Daoy (cell line): ENCODE measurements around the gene SLC16A6. TPM values are rescaled to one million over a fixed set of nuclear protein-coding genes. Genes with fewer than 3 reads are reported as not detected.
"Not testable (repeated sequence)": the region's sequence is repeated elsewhere in the genome, so short reads cannot be mapped to it uniquely, and the experiment has no call there.

Source experiments
- DNase-seq: peaks from one replicate; pipeline ENCODE4 v3.0.0-alpha.2; 2015; ENCODE audit warnings: low read depth
- total RNA-seq: library from RNA; depleted of rRNA; stranded (reverse); fragments of >200 nt; shearing (Covaris generic); gene quantifications from 2 replicates; pipeline ENCODE4 v1.2.3, GENCODE V29; 2014; rRNA removed

The SLC16A6 gene
- total RNA-seq: 3.6 and 3.8 TPM in 2 replicates

- peak; percentile 92 for DNase-seq
Observed at GRCh38 chr17:68290955-68291835, at the start of gene SLC16A6, which contains the start of gene ARSG. Gene SLC16A6, minus strand, starts transcription at chr17:68291127. Its CDS starts 12,807 bp downstream, at chr17:68278320. Gene ARSG, plus strand, starts transcription at chr17:68291495. Its CDS starts 15,999 bp downstream, at chr17:68307494.

GRCh38 chr17:68334393-68334792, 43.5 kb upstream of the SLC16A6 start:
- DNase-seq: no peak

DNA sequence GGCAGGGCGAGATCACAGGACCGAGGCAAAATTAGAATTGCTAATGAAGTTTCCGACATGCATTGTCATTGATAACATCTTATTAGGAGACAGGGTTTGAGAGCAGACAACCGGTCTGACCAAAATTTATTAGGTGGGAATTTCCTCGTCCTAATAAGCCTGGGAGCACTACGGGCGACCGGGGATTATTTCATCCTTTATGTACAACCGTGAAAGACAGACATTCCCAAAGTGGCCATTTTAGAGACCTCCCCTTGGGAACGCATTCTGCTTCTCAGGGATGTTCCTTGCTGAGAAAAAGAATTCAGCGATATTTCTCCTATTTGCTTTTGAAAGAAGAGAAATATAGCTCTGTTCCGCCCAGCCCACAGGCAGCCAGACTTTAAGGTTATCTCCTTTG, 41.0 kb upstream of the SLC16A6 start:
- DNase-seq: not testable (repeated sequence)

GRCh38 chr17:68329331-68329730, 38.4 kb upstream of the SLC16A6 start:
- DNase-seq: no peak

GRCh38 chr17:68328676-68329075, 37.7 kb upstream of the SLC16A6 start:
- DNase-seq: no peak

- no peak for DNase-seq
Observed at GRCh38 chr17:68327823-68328557, 37.1 kb upstream of the SLC16A6 start.

DNA sequence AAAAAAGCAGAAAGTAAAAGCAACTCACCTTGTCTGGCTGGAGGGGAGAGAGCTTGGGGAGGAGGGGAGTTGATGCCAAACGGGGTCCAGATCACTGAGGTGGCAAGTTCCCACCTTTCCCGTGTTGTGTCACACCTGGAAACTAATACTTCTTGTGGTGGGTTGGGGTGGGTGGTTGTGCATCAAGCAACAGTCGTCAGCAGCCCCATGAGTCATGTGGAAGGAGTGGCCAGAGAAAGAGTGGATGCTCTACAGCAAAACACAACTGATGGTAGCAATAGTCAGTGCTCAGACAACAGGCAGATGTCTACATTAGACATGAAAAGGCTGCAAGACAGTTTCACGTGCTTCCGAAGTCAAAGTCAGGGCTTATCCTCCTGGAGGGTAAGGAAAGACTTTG, 35.8 kb upstream of the SLC16A6 start:
- no peak for DNase-seq

DNA sequence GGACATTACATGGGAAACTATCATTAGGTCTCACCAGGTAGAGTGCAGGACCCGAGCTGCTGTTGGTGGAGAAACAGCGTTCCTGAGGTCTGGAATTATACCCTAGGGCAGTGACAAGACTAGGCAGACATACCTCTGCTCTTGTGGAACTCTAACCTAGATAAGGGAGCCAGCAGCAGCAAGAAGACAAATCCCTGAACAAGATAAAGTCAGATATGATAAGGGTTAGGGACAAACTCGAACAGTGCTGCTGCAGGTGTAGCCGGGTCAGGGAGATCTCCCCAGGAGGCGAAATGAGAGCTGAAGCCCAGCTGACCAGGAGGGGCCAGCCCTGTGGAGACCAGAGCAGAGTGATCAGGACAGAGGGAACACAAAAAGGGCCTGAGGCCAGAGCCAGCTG, 35.0 kb upstream of the SLC16A6 start:
- no peak for DNase-seq

DNA sequence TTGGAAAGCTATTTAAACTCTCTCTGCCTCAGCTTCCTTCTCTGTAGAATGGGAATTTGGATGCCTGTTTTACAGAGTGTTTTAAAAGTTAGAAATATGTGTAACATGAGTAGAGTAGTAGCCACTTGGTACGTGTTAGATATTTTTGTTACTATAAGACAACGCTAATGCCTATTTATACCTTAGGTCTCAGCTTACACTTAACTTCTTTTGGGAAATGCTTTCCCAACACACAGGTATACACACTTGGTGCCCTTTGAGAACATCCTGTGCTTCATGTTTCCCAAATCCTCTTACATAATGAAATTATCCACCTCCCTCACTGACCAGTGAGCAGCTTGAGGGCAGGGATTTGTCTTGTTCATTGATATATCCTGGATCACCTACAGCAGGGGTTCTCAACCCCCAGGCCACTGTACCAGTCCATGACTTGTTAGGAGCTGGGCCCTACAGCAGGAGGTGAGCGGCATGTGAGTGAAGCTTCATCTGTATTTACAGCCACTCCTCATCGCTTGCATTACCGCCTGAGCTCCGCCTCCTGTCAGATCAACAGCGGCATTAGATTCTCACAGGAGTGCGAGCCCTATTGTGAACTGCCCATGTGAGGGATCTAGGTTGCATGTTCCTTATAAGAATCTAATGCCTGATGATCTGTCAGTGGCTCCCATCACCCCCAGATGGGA, 33.9 kb upstream of the SLC16A6 start:
- no peak for DNase-seq

DNA sequence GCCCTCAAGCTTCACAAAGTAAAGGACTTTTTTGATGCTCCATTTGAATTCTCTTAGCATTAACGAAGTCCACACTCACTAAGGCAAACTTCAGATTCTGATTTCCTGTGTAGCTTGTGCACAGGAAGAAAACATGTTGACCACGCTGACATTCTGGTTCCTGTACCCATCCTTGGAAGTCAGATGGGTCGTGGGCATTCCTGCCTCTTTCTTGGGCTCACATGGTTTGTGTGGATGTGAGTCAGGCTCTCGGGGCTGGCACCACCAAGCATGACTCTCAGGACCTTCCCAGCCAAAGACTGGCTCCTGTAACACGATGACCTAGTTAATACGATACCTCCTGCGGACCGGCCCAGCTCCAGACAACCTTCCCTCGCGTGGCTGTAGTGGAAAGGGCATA, 33.2 kb upstream of the SLC16A6 start:
- DNase-seq: no peak

DNA sequence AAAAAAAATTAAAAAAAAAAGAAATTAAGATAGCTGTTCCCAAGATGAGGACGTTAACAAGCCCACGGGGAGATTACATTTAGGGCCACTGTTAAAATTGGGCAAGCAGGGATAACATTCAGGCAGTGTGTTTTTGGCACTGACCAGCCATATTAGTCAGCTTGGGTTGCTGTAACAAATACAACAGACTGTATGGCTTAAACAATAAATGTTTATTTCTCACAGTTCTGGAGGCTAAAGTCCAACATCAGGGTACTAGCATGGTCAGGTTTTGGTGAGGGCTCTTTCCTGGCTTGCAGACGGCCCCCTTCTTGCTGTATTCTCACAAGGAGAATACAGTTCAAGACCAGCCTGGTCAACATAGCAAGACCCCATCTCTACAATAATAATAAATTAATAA, 31.7 kb upstream of the SLC16A6 start:
- no peak for DNase-seq

DNA sequence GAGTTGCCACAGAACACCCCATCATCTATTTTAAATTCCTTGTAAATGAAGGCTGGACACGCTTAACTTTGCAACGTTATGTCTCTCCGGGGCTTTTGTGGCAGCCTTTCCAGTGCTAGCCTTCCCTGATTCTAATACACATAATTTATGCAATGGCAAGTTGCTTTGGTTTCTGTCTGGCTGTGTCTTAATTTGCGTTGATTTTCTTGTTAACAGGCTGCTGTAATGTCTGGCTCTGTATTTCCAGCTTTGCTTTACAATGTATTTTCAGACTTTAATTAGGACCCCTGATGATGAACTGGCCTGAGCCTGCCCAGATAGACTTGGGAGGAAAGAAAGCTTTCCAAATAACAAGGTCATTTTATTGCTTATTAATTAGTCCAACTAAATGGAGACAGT, 30.6 kb upstream of the SLC16A6 start:
- DNase-seq: no peak

DNA sequence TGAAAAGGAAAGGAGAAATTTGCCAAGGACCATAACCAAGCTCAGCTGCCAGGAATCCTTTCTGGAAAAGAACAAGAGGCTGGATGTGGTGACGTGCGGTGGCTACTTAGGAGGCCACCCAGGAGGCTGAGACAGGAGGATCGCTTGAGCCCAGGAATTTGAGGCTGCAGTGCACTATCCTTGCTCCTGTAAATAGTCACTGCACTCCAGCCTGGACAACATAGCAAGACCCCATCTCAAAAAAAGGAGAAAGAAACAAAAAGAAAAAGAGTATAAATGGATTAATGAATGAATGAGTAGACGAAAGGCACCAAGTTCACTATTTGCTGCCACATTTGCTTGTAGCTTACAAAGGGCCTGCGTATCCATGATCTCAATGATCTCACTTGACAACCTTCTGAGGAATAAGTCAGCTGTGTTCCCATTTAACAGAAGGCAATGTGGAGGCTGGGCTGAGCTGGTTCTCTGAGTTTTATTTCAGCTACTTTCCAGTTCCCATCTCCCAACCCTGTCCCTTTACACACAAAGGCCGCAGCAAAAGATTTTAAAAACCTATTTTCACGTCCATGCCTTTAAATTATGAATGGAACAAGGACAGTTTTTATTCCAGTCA, 30.1 kb upstream of the SLC16A6 start:
- DNase-seq: no peak

- no peak for DNase-seq
Observed at GRCh38 chr17:68320311-68320865, 29.5 kb upstream of the SLC16A6 start.

GRCh38 chr17:68319410-68320162, 28.7 kb upstream of the SLC16A6 start:
- DNase-seq: no peak

GRCh38 chr17:68318103-68318991, 27.4 kb upstream of the SLC16A6 start:
- peak; percentile 83 for DNase-seq

- DNase-seq: no peak
Observed at GRCh38 chr17:68317458-68317857, 26.5 kb upstream of the SLC16A6 start.

GRCh38 chr17:68315930-68316329, 25.0 kb upstream of the SLC16A6 start:
- DNase-seq: no peak

DNA sequence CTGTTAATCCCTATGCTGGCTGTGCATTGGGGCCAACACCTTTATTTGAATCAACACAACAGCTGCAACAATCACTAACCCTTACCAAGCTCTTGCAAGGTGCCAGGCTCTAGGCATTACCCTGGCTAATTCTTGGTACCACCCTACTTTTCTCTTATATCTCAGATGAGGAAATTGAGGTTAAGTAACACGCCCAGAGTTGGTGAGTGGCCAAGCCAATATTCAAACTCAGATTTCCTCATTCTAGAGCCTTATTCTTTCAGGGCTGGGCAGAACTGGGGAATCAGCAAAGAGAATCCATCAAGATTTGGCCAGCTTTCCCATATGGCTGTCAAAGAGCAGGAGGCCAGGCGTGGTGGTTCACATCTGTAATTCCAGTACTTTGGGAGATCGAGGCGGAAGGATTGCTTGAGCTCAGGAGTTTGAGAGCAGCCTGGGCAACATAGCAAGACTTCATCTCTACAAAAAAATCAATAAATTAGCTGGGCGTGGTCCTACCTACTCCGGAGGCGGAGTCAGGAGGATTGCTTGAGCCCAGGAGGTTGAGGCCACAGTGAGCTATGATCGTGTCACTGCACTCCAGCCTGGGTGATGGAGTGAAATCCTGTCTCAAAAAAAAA, 24.1 kb upstream of the SLC16A6 start:
- no peak for DNase-seq
